HG02870 (cell line): Measurements from ENCODE around the gene F2RL3.
"Not testable (repeated sequence)": the region's sequence is repeated elsewhere in the genome, so short reads cannot be mapped to it uniquely, and the experiment has no call there.

Source experiments
- ATAC-seq: cut with Tn5 transposase; IDR thresholded peaks from one replicate; pipeline ENCODE4 v1.9.1; 2021; ENCODE audit warnings: mild to moderate bottlenecking, moderate library complexity; ENCODE audit not compliant: unreplicated experiment

F2RL3 gene

GRCh38 chr19:16874250-16874977 is 14.4 kb upstream of the F2RL3 start:
- ATAC-seq, result no peak

DNA sequence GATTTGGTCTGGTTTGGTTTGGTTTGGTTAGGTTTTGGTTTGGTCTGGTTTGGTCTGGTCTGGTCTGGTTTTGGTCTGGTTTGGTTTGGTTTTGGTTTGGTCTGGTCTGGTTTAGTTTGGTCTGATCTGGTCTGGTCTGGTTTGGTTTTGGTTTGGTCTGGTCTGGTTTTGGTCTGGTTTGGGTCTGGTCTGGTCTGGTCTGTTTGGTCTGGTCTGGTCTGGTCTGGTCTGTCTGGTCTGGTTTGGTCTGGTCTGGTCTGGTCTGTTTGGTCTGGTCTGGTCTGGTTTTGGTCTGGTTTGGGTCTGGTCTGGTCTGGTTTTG is 13.9 kb upstream of the F2RL3 start:
- not testable (repeated sequence) for ATAC-seq

GRCh38 chr19:16875584-16876555 is 12.9 kb upstream of the F2RL3 start:
- no peak for ATAC-seq

DNA sequence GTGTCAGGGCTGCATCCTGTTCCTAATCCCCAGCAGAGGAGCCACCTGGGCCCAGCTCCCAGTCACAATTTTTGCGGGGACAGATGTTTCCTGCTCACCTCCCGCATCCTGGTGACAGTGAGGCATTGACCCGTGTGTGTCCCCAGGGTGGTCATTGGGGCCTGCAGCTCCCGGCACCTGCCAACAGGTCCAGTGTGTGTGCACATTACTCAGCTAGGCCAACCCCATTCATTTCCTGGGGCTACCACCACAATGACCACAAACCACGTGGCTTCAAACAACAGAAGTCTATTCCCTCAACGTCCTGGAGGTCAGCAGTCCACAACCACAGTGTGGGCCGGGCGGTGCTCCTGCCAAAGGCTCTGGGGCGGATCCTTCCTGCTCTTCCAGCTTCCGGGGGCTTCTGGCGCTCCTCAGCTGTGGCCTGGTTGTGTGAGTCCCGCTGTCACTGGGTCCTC is 11.9 kb upstream of the F2RL3 start:
- ATAC-seq, result no peak

GRCh38 chr19:16877581-16877980 is 11.2 kb upstream of the F2RL3 start:
- no peak for ATAC-seq

DNA sequence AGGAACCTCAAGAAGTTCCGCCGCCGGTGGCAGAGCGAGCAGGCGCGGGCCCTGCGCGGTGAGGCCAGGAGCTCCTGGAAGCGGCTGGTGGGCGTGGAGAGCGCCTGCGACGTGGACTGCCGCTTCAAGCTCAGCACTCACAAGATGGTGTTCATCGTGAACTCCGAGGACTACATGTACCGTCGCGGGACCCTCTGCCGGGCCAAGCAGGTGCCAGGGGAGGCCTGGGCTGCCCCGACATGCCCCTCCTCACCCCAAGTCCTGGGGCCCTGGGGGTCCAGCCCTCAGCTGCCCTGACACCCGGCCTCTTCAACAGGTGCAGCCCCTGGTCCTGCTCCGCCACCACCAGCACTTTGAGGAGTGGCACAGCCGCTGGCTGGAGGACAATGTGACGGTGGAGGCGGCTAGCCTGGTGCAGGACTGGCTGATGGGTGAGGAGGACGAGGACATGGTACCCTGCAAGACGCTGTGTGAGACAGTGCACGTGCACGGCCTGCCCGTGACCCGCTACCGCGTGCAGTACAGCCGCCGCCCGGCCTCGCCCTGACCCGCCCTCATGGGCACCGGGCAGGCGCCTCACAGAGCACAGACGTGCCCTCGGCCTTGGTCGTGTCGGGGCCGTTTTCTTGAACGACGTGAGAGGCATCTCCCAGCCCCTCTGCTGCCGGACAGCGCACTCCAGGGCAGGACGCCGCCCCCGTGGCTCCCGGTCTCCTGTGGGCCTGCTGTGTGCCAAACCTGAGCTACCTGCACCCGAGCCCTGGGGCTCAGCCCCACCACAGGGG is 10.4 kb upstream of the F2RL3 start:
- ATAC-seq, result no peak

GRCh38 chr19:16880884-16881554 is 7.8 kb upstream of the F2RL3 start:
- ATAC-seq, result no peak

GRCh38 chr19:16882146-16882545 is 6.7 kb upstream of the F2RL3 start:
- ATAC-seq, result no peak

DNA sequence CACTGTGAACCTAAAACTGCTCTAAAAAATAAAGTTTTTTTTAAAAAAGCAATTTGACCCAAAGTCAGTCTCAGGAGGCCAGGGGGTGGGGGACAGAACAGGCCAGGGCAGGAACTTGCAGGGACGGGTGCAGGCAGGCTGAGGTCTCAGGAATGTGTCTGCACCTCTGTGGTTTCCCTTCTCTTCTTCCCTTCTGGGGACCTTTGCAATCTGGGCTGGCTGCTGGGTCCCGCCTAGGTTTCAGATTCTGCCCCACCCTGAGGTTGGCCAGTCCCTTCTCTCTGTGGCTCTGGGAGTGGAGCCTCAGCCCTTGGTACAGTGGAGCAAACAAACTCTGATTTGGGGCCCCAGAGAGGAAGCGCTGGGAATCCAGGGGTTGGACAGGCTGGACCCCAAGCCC is 5.3 kb upstream of the F2RL3 start:
- no peak for ATAC-seq

- ATAC-seq, result no peak
Measured at GRCh38 chr19:16885166-16885565, 3.6 kb upstream of the F2RL3 start.

- ATAC-seq, result no peak
Measured at GRCh38 chr19:16886305-16886880, 2.4 kb upstream of the F2RL3 start.

DNA sequence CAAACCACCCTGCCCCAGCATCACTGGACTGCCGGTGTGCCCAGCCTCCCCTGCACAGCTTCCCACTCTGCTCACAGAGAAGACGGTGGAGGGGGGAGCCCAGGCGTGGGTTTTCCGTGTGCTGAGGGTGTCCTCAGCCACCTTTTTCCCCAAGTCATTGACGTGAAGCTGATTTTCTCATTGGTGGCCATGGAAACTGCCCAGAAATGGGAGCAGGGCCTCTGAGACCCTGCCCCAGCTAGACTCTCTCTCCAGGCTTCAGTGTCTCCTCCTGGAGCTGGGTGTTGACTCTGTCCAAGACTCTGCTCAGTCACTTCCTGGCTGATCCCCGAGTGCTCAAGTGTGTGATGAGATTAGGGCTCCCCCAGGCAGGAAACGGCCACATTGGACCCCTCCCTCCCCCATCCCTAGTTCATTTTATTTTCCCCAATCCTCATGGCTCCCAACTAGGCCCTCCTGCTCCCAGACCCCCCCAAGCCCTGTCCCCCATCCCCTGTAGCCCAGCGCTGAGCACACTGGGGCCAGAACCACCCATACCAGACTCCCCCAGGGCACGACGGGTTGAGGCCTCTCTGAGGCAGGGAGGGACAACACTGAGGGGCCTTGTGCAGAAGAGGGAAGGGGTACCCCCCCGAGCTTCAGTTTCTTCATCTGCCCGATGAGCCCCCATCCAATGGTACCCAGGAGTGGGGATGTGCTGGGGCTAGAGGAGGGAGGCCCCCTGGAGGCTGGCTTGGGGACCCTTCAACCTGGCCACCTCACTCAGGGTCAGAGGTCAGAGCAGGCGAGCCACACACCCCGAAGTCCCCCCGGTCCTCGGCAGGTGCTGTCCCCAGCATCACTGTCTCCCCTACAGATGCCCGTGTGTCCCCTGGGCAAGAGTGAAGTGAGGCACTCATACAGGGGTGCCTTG is 1.2 kb upstream of the F2RL3 start:
- no peak for ATAC-seq

- no peak for ATAC-seq
Measured at GRCh38 chr19:16889366-16889882, 625 bp downstream of the F2RL3 start.

GRCh38 chr19:16889883-16890460 is 1.2 kb downstream of the F2RL3 start:
- ATAC-seq, result no peak

- no peak for ATAC-seq
Measured at GRCh38 chr19:16890461-16891184, 1.8 kb downstream of the F2RL3 start.

DNA sequence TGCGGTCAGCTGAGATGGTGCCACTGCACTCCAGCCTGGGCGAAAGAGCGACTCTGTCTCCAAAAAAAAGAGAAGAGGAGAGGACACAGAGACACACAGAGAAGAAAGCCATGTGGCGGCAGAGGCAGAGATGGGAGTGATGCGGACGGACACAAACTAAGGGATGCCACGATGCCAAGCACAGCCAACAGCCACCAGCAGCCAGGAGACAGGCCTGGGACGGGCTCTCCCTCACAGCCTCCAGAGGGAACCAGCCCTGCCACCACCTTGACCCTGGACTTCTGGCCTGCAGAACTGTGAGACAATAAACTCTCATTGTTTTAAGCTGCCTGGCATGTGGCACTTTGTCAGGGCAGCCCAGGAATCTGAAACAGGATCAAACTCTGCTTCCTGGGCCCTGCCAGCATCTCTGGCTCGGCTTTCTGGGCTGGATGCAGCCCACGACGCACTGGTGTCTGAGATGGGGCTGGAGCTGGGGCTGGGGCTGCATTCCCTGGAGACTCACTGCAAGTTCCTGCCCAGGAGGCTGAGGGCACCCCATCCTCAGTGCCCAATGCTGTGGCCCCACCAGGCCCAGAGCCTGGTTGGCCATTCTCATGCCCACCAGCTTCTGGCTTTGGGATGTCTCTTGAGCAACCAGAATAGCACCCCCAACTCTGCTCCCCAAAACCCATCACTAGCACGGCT is 3.0 kb downstream of the F2RL3 start:
- ATAC-seq, result no peak

GRCh38 chr19:16892436-16892835 is 3.6 kb downstream of the F2RL3 start:
- no peak for ATAC-seq
